GM23338 (cell line): ENCODE results near the gene PRR36. TPM values are rescaled to one million over a fixed set of nuclear protein-coding genes. Genes with fewer than 3 reads are reported as not detected.

Source experiments
- ATAC-seq: fragments of 200-7000 bp; cut with Tn5 transposase; 3 replicates; pipeline ENCODE4 v1.9.1; 2020
- DNase-seq: peaks from one replicate; pipeline ENCODE4 v3.0.0-alpha.2; 2015; ENCODE audit warnings: low spot score
- H2AFZ ChIP-seq: fragments of 200-600 bp; sonication (generic); 2 replicates; pipeline ENCODE4 v1.8.0; 2016; ENCODE audit warnings: antibody characterized with exemption, mild to moderate bottlenecking, moderate library complexity
- H3F3A ChIP-seq: fragments of 200-600 bp; sonication (generic); replicated peaks from 2 replicates; pipeline ENCODE4 v1.8.0; 2017; ENCODE audit warnings: antibody characterized with exemption, mixed run types, low read depth
- H3K27ac ChIP-seq: fragments of 200-600 bp; sonication (generic); 2 replicates; pipeline ENCODE4 v1.6.1; 2016; ENCODE audit warnings: low read depth
- H3K27me3 ChIP-seq: fragments of 200-600 bp; sonication (generic); 2 replicates; pipeline ENCODE4 v1.8.0; 2016; ENCODE audit warnings: mild to moderate bottlenecking, mixed run types, moderate library complexity; ENCODE audit not compliant: insufficient read depth
- H3K36me3 ChIP-seq: fragments of 200-600 bp; sonication (generic); 2 replicates; pipeline ENCODE4 v1.8.0; 2016; ENCODE audit warnings: mild to moderate bottlenecking; ENCODE audit not compliant: insufficient read depth
- H3K4me1 ChIP-seq: fragments of 200-600 bp; sonication (generic); 2 replicates; pipeline ENCODE4 v1.8.0; 2016; ENCODE audit warnings: mild to moderate bottlenecking, moderate library complexity; ENCODE audit not compliant: insufficient read depth
- H3K4me2 ChIP-seq: fragments of 200-600 bp; sonication (generic); 2 replicates; pipeline ENCODE4 v1.7.1; 2017; ENCODE audit warnings: mixed run types
- H3K4me3 ChIP-seq: fragments of 200-600 bp; sonication (generic); 2 replicates; pipeline ENCODE4 v1.6.1; 2016; ENCODE audit warnings: mixed run types
- H3K79me2 ChIP-seq: fragments of 200-600 bp; sonication (generic); replicated peaks from 2 replicates; pipeline ENCODE4 v1.8.0; 2017; ENCODE audit warnings: mild to moderate bottlenecking; ENCODE audit not compliant: insufficient read depth
- H3K9me2 ChIP-seq: fragments of 200-600 bp; sonication (generic); 2 replicates; pipeline ENCODE4 v1.8.0; 2017; ENCODE audit not compliant: insufficient read depth
- H4K20me1 ChIP-seq: fragments of 200-600 bp; sonication (generic); replicated peaks from 2 replicates; pipeline ENCODE4 v1.8.0; 2017; ENCODE audit warnings: mild to moderate bottlenecking; ENCODE audit not compliant: insufficient read depth
- H3K27ac Mint-ChIP-seq: 2 replicates; pipeline ENCODE4 v1.8.0; 2020; ENCODE audit warnings: inconsistent platforms, mild to moderate bottlenecking, moderate library complexity, mixed read lengths
- H3K27me3 Mint-ChIP-seq: 3 replicates; pipeline ENCODE4 v1.8.0; 2022; ENCODE audit warnings: low read depth, mild to moderate bottlenecking, moderate library complexity, mixed read lengths, inconsistent platforms; ENCODE audit not compliant: insufficient read depth, poor library complexity
- H3K36me3 Mint-ChIP-seq: 3 replicates; pipeline ENCODE4 v1.8.0; 2021; ENCODE audit warnings: low read depth, mild to moderate bottlenecking, inconsistent platforms, moderate library complexity, mixed read lengths
- H3K4me1 Mint-ChIP-seq: 3 replicates; pipeline ENCODE4 v1.8.0; 2020; ENCODE audit warnings: mild to moderate bottlenecking, inconsistent platforms, mixed read lengths
- H3K4me3 Mint-ChIP-seq: 3 replicates; pipeline ENCODE4 v1.8.0; 2021; ENCODE audit warnings: moderate library complexity, mild to moderate bottlenecking, inconsistent platforms, mixed read lengths
- H3K9me3 Mint-ChIP-seq: 3 replicates; pipeline ENCODE4 v1.8.0; 2020; ENCODE audit warnings: moderate library complexity, mild to moderate bottlenecking, inconsistent platforms, mixed read lengths
- CREB1 ChIP-seq: fragments of 250-450 bp; sonication (Bioruptor Pico); IDR thresholded peaks from 2 replicates; pipeline ENCODE4 v1.5.0; 2020; ENCODE audit warnings: low read depth, mild to moderate bottlenecking, moderate library complexity
- ETS1 ChIP-seq: IDR thresholded peaks from 2 replicates; pipeline ENCODE4 v1.6.1; 2016; ENCODE audit warnings: antibody characterized with exemption
- EZH2 ChIP-seq: fragments of 200-600 bp; sonication (generic); IDR thresholded peaks from one replicate; pipeline ENCODE4 v1.8.0; 2017; ENCODE audit warnings: antibody characterized with exemption, mild to moderate bottlenecking, low read depth; ENCODE audit not compliant: unreplicated experiment
- JUNB ChIP-seq: IDR thresholded peaks from one replicate; pipeline ENCODE4 v1.6.1; 2016; ENCODE audit warnings: antibody characterized with exemption; ENCODE audit not compliant: unreplicated experiment
- NANOG ChIP-seq: IDR thresholded peaks from 2 replicates; pipeline ENCODE4 v1.6.1; 2016; ENCODE audit warnings: antibody characterized with exemption, borderline replicate concordance
- POLR2AphosphoS5 ChIP-seq: IDR thresholded peaks from 2 replicates; pipeline ENCODE4 v1.6.1; 2016; ENCODE audit warnings: antibody characterized with exemption, low read depth
- REST ChIP-seq: IDR thresholded peaks from one replicate; pipeline ENCODE4 v1.6.1; 2018; ENCODE audit warnings: antibody characterized with exemption; ENCODE audit not compliant: unreplicated experiment
- STAT1 ChIP-seq: IDR thresholded peaks from one replicate; pipeline ENCODE4 v1.6.1; 2016; ENCODE audit warnings: antibody characterized with exemption; ENCODE audit not compliant: unreplicated experiment
- ZNF114 ChIP-seq: fragments of 250-450 bp; sonication (Bioruptor Pico); IDR thresholded peaks from 2 replicates; pipeline ENCODE4 v1.5.0; 2020; ENCODE audit warnings: mild to moderate bottlenecking, moderate library complexity
- ZNF331 ChIP-seq: fragments of 250-450 bp; sonication (Bioruptor Pico); IDR thresholded peaks from 2 replicates; pipeline ENCODE4 v1.5.0; 2020; ENCODE audit warnings: low read depth, mild to moderate bottlenecking, moderate library complexity
- polyA plus RNA-seq: library from polyadenylated mRNA; unstranded; fragments of >200 nt; fragmentation: Nextera tagmentation; extraction: Ambion mirVana; gene quantifications from 2 replicates; pipeline ENCODE4 v1.2.1, GENCODE V29; 2016
- total RNA-seq: library from RNA; depleted of rRNA; stranded (reverse); fragments of >200 nt; shearing (Covaris generic); gene quantifications from 2 replicates; pipeline ENCODE4 v1.2.3, GENCODE V29; 2014

Gene PRR36
- total and polyA plus RNA-seq, 2 experiments from 2014 or later, result 17.6 to 17.9 TPM

GRCh38 chr19:7843521-7843920, 30.7 kb downstream of the PRR36 start:
- Mint-ChIP-seq H3K4me1 (no peaks in the 10 kb centered on the region), H3K4me3 (no peak overlapping the region), H3K27me3 (peaks cover 13% of the 10 kb centered on the region), H3K9me3 (peaks cover 6% of the 10 kb centered on the region; the same call in 2 of the 3 replicates), H3K27ac (no peak overlapping the region), H3K36me3 (no peaks in the 10 kb centered on the region; the same call in 2 of the 3 replicates)
- TF ChIP-seq NANOG (no peak), REST (no peak), ZNF114 (no peak), EZH2 (no peak), JUNB (no peak), ZNF331 (no peak), CREB1 (CRISPR knock-in tag) (no peak), ETS1 (no peak)
- ATAC-seq (no peak), DNase-seq (no peak)
- H2AFZ ChIP-seq, result no peak overlapping the region
- H4K20me1 ChIP-seq, result no peaks in the 10 kb centered on the region
- H3K4me2 ChIP-seq, result no peak overlapping the region
- H3K9me2 ChIP-seq, result no peaks in the 10 kb centered on the region
- peaks cover 18% of the 10 kb centered on the region for H3F3A ChIP-seq
- no peaks in the 10 kb centered on the region for H3K36me3 ChIP-seq
- H3K79me2 ChIP-seq, result no peaks in the 10 kb centered on the region
- H3K4me1 ChIP-seq, result no peaks in the 10 kb centered on the region
- no peak overlapping the region for H3K27ac ChIP-seq
- H3K4me3 ChIP-seq, result no peak overlapping the region
- no peaks in the 10 kb centered on the region for H3K27me3 ChIP-seq

- Histone ChIP-seq H3K4me2 (no peak overlapping the region), H3K27ac (no peak overlapping the region), H3K4me1 (no peaks in the 10 kb centered on the region), H3K36me3 (no peaks in the 10 kb centered on the region), H3K9me2 (no peaks in the 10 kb centered on the region), H4K20me1 (no peaks in the 10 kb centered on the region), H2AFZ (no peak overlapping the region), H3K4me3 (no peak overlapping the region), H3F3A (peaks cover 18% of the 10 kb centered on the region), H3K79me2 (no peaks in the 10 kb centered on the region), H3K27me3 (no peaks in the 10 kb centered on the region)
- DNase-seq, result no peak
- Mint-ChIP-seq H3K4me1 (no peaks in the 10 kb centered on the region), H3K9me3 (peaks cover 6% of the 10 kb centered on the region; the same call in 2 of the 3 replicates), H3K4me3 (no peak overlapping the region), H3K27ac (no peak overlapping the region), H3K27me3 (peaks cover 13% of the 10 kb centered on the region), H3K36me3 (no peaks in the 10 kb centered on the region; the same call in 2 of the 3 replicates)
- no peak for ATAC-seq
- TF ChIP-seq JUNB (no peak), REST (no peak), STAT1 (no peak), POLR2AphosphoS5 (no peak)
Measured at GRCh38 chr19:7842661-7843294, 31.4 kb downstream of the PRR36 start.
